Transverse colon (tissue), 4 donors: ENCODE data around the gene TUT4.

ENCODE experiments used
- CTCF ChIP-seq, 5 experiments: fragments of 200-600 bp in 3 of 5; fragments of 450-650 bp in 2 of 5; sonication (generic) in 3 of 5; IDR thresholded peaks; 1 replicate in 2 of 5; 2 replicates in 3 of 5; pipeline ENCODE4 v1.5.1; 2016 to 2017; ENCODE audit warnings: antibody characterized with exemption in 5 of 5, inconsistent platforms in 3 of 5, mild to moderate bottlenecking in 2 of 5, moderate library complexity in 1 of 5
- EP300 ChIP-seq: sonication (generic); formaldehyde crosslinking; IDR thresholded peaks from one replicate; pipeline ENCODE4 v1.6.1; 2017; ENCODE audit warnings: antibody characterized with exemption, low read depth
- POLR2A ChIP-seq: fragments of 450-650 bp; IDR thresholded peaks from one replicate; pipeline ENCODE4 v1.6.1; 2016; ENCODE audit warnings: antibody characterized with exemption, mild to moderate bottlenecking, moderate library complexity
- POLR2AphosphoS5 ChIP-seq, 3 donors: sonication (generic); formaldehyde crosslinking; IDR thresholded peaks; one replicate each; pipeline ENCODE4 v1.6.1; 2016; ENCODE audit warnings: antibody characterized with exemption in 3 of 3

GRCh38 chr1:52423055-52423454 lies 129.8 kb downstream of the TUT4 start:
- TF ChIP-seq POLR2AphosphoS5 (IDR thresholded peaks at IDR 0.05): no peak
- TF ChIP-seq POLR2A: no peak
- no peak for TF ChIP-seq CTCF (IDR thresholded peaks at IDR 0.05)
- TF ChIP-seq EP300: no peak
